SU-DHL-6 (cell line): ENCODE results near the gene SLC30A10.
"Not testable (repeated sequence)": the region's sequence is repeated elsewhere in the genome, so short reads cannot be mapped to it uniquely, and the experiment has no call there.

Experiments
- EZH2phosphoT487 ChIP-seq: fragments of 200-600 bp; sonication (generic), shearing (Covaris generic); conservative IDR thresholded peaks from 2 replicates; pipeline ENCODE4 v1.6.1; 2018; ENCODE audit warnings: mild to moderate bottlenecking, antibody characterized with exemption, low read length, moderate library complexity, mixed read lengths
- TF ChIP-seq, protein P1 (sequence below): fragments of 200-600 bp; sonication (generic); IDR thresholded peaks from one replicate; pipeline ENCODE4 v1.5.1; 2017; ENCODE audit warnings: antibody characterized with exemption, mild to moderate bottlenecking, low read length, moderate library complexity; ENCODE audit not compliant: insufficient read depth, poor library complexity, severe bottlenecking

DNA sequence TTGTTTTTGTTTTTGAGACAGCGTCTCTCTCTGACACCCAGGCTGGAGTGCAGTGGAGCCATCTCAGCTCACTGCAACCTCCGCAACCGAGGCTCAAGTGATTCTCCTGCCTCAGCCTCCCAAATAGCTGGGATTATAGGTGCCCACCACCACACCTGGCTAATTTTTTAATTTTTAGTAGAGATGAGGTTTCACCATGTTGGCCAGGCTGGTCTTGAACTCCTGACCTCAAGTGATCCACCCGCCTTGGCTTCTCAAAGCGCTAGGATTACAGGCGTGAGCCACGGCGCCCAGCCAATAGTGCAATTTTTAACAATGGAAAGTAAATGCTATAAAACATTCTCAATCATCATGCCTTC is 21.8 kb downstream of the SLC30A10 start:
- TF ChIP-seq, protein P1, sequence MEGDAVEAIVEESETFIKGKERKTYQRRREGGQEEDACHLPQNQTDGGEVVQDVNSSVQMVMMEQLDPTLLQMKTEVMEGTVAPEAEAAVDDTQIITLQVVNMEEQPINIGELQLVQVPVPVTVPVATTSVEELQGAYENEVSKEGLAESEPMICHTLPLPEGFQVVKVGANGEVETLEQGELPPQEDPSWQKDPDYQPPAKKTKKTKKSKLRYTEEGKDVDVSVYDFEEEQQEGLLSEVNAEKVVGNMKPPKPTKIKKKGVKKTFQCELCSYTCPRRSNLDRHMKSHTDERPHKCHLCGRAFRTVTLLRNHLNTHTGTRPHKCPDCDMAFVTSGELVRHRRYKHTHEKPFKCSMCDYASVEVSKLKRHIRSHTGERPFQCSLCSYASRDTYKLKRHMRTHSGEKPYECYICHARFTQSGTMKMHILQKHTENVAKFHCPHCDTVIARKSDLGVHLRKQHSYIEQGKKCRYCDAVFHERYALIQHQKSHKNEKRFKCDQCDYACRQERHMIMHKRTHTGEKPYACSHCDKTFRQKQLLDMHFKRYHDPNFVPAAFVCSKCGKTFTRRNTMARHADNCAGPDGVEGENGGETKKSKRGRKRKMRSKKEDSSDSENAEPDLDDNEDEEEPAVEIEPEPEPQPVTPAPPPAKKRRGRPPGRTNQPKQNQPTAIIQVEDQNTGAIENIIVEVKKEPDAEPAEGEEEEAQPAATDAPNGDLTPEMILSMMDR, result not testable (repeated sequence)
- TF ChIP-seq EZH2phosphoT487, result not testable (repeated sequence)
